ENCODE data around the gene WDR11.

WDR11 gene

DNA sequence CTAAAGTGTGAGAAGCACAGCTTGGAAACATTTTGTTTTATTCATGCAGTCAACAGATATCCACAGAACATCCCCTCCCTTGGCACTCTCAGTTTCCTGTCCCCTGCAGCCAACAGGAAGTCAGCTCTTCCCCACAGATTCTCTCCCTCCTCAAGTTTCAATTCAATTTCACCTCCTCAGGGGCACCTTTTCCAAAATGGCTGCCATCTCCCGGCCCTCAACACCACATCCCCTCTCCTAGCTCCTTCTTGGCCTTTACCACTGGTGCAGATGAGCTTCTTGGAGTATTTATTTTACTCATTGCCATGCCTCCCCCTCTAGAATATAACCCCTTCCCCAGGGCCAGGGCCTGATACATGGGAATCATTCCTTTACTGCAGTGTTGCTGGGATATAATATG, 94.0 kb downstream of the WDR11 start:
- DNase-seq: no peak

- DNase-seq: no peak
Measured at GRCh38 chr10:120945801-120946302, 94.7 kb downstream of the WDR11 start.

- DNase-seq: no peak
Measured at GRCh38 chr10:120946497-120946896, 95.3 kb downstream of the WDR11 start.

DNA sequence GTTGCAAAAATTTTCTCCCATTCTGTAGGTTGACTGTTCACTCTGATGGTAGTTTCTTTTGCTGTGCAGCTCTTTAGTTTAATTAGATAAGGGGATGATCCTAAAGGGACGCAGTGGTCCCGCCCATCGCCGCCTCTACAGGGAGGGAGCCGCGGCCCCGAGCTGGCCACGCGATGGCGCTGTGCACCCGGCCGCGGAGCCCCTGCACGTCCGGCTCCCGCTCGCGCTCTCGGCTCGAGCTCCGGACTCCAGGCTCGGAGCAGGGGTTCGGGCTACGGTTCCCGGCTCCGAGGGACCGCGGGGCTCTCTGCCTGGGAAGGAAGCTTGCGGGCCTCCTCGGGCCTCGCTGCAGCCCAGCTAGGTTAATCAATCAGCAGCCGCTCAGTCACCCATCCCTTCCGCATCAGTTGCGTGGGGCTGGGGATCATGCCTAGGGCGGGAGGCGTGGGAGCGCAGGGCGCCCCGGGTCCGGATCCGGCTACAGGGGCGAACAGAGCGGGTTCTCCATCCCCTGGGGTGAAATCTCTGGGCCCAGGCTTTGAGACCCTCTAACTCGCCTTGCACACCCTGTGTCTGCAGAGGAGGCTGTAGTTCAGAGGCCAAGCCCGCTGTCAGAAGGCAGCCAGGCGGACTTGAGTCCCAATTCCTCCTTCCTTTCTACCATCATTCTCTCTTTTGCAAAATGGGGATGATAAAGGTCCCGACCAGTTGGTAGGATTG, 97.9 kb downstream of the WDR11 start:
- no peak for DNase-seq

DNA sequence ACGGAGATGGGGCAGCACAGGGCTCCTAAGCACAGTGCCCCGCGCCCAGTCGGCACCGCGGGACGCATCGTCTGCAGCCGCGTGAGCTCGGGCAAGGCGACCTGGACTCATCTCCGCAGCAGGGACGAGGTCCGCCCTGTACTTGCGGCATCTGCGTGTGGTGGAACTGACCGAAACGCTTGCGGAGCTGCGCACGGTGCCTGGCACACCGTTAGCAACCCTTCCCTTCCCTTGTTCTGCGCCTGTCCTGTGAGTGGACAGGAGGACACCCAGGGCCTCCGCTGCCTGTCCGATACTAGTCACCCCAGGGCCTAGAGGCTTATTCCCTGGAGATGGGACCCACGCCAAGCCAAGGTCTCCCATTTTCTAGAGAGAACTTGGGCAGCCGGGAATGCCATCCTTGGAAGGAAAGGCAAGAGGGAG, 98.5 kb downstream of the WDR11 start:
- DNase-seq: no peak

- no peak for DNase-seq
Measured at GRCh38 chr10:120950051-120950561, 98.9 kb downstream of the WDR11 start.

DNA sequence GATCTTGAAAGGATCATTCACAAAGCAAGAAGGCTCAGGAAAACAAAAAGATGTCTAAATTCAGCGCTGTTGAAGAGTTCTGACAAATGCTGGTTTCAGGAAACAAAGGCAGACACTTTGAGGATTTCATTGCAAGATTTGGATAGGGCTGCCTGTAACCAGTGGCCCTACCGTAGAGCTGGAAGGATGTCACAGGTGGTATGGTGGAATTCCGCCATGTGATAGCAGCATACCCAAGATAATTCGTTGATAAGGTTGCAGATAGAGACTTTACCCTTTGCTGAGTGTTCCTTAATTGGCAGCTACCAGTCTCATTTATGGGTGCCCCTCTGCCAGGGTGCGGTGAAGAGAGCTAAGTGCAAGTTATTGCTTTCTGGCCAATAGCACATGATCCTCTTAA, 100.1 kb downstream of the WDR11 start:
- no peak for DNase-seq

- no peak for DNase-seq
Measured at GRCh38 chr10:120953897-120954296, 102.7 kb downstream of the WDR11 start.
